ENCODE measurements around the gene ARRDC5. TPM values are rescaled to one million over a fixed set of nuclear protein-coding genes. Genes with fewer than 3 reads are reported as not detected.
"Not testable (repeated sequence)": the region's sequence is repeated elsewhere in the genome, so short reads cannot be mapped to it uniquely, and the experiment has no call there.

The ARRDC5 gene
- polyA plus RNA-seq, 3 donors, result 0.46 to 3.9 (median 1.0) TPM

DNA sequence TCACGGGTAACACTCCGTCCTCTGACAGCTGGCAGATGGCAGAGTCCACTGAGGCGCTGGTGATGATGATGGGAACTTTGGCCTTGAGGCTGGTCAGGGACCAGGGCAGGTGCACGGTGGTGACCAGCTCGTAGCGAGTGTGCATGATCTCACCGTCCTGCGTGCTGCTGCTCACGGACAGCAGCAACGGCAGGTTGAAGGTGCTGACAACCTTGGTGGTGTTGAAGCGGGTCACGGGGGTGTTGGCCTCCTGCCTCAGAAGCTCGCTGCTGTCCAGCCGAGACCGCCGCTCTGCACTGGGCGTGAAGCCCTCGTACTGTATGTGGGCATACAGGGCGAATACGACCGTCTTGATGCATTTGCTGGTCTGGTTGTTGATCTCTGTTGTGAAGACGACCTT is 11.6 kb downstream of the ARRDC5 start:
- Mint-ChIP-seq H3K4me1 (peaks cover 24% of the 10 kb centered on the region), H3K4me3 (no peak overlapping the region), H3K27me3 (ENCODE audit: low read depth in 3 of 3) (peaks cover 0 to 9% (median 2%) of the 10 kb centered on the region in 3 donors), H3K27ac (no peak overlapping the region), H3K9me3 (peaks cover 0 to 3% (median 0%) of the 10 kb centered on the region in 7 donors), H3K36me3 (peaks cover 14% of the 10 kb centered on the region in 2 donors)
- no peak for DNase-seq
- H3K79me2 ChIP-seq (ENCODE audit: insufficient read depth, low read length), result no peaks in the 10 kb centered on the region
- intact Hi-C loops (cut with micrococcal nuclease), result no loop called here
- H3K4me2 ChIP-seq (replicated peaks; ENCODE audit: extremely low read depth, low read length, poor library complexity, severe bottlenecking), result no peak overlapping the region
- H3K4me3 ChIP-seq (replicated peaks in 1 of 3; ENCODE audit: low read depth in 2 of 3, low read length in 3 of 3), result no peak overlapping the region
- no peak overlapping the region for H3K27ac ChIP-seq (ENCODE audit: low read depth in 1 of 2, low read length in 2 of 2)
- no peak overlapping the region for H2AFZ ChIP-seq (ENCODE audit: insufficient read depth, low read depth, low read length, poor library complexity, severe bottlenecking)
- WGBS (ENCODE audit: insufficient coverage), result 96% methylated on average over 22 of the region's 22 CpGs
- peaks cover 4% of the 10 kb centered on the region for H4K20me1 ChIP-seq (ENCODE audit: insufficient read depth, low read length)
- TF ChIP-seq CTCF (IDR thresholded peaks at IDR 0.05), result no peak
- peaks cover 15 to 17% of the 10 kb centered on the region in 2 donors for H3K4me1 ChIP-seq (ENCODE audit: control insufficient read depth in 1 of 2, insufficient read depth in 2 of 2, low read length in 2 of 2)
- no peaks in the 10 kb centered on the region for H3K9me3 ChIP-seq (replicated peaks in 1 of 2; ENCODE audit: control insufficient read depth in 1 of 2, insufficient read depth in 1 of 2, low read length in 2 of 2)
- H3K27me3 ChIP-seq (ENCODE audit: control insufficient read depth in 2 of 2, insufficient read depth in 2 of 2, low read length in 2 of 2), result no peaks in the 10 kb centered on the region
- no peak overlapping the region for H3K9ac ChIP-seq (ENCODE audit: insufficient read depth, low read length, poor library complexity, severe bottlenecking)
- peaks cover 0 to 11% of the 10 kb centered on the region in 2 donors for H3K36me3 ChIP-seq (replicated peaks in 1 of 2; ENCODE audit: control insufficient read depth in 1 of 2, insufficient read depth in 2 of 2, low read length in 2 of 2)

- no peaks in the 10 kb centered on the region for H3K9me3 ChIP-seq (replicated peaks in 1 of 2; ENCODE audit: control insufficient read depth in 1 of 2, insufficient read depth in 1 of 2, low read length in 2 of 2)
- Mint-ChIP-seq H3K9me3 (peaks cover 0 to 3% (median 0%) of the 10 kb centered on the region in 7 donors), H3K36me3 (peaks cover 14% of the 10 kb centered on the region in 2 donors), H3K4me3 (no peak overlapping the region), H3K27ac (peak overlapping the region in 1 of 7 donors; percentile 62), H3K4me1 (peaks cover 6% of the 10 kb centered on the region), H3K27me3 (ENCODE audit: low read depth in 3 of 3) (peaks cover 0 to 9% (median 0%) of the 10 kb centered on the region in 3 donors)
- H2AFZ ChIP-seq (ENCODE audit: insufficient read depth, low read depth, low read length, poor library complexity, severe bottlenecking), result no peak overlapping the region
- peaks cover 0 to 11% of the 10 kb centered on the region in 2 donors for H3K36me3 ChIP-seq (replicated peaks in 1 of 2; ENCODE audit: control insufficient read depth in 1 of 2, insufficient read depth in 2 of 2, low read length in 2 of 2)
- H3K4me3 ChIP-seq (replicated peaks in 1 of 3; ENCODE audit: low read depth in 2 of 3, low read length in 3 of 3), result no peak overlapping the region
- H3K27ac ChIP-seq (ENCODE audit: low read depth in 1 of 2, low read length in 2 of 2), result no peak overlapping the region
- H3K4me1 ChIP-seq (ENCODE audit: control insufficient read depth in 1 of 2, insufficient read depth in 2 of 2, low read length in 2 of 2), result no peaks in the 10 kb centered on the region
- no peaks in the 10 kb centered on the region for H3K27me3 ChIP-seq (ENCODE audit: control insufficient read depth in 2 of 2, insufficient read depth in 2 of 2, low read length in 2 of 2)
- no peak for TF ChIP-seq CTCF (IDR thresholded peaks at IDR 0.05)
- intact Hi-C loops (cut with micrococcal nuclease), result no loop called here
- H3K79me2 ChIP-seq (ENCODE audit: insufficient read depth, low read length), result no peaks in the 10 kb centered on the region
- H4K20me1 ChIP-seq (ENCODE audit: insufficient read depth, low read length), result no peaks in the 10 kb centered on the region
- H3K4me2 ChIP-seq (replicated peaks; ENCODE audit: extremely low read depth, low read length, poor library complexity, severe bottlenecking), result no peak overlapping the region
- DNase-seq, result no peak
- no peak overlapping the region for H3K9ac ChIP-seq (ENCODE audit: insufficient read depth, low read length, poor library complexity, severe bottlenecking)
- 100% methylated on average over 3 of the region's 14 CpGs for WGBS (ENCODE audit: insufficient coverage)
Measured at GRCh38 chr19:4889034-4889815, 13.5 kb downstream of the ARRDC5 start.

- H3K4me3 ChIP-seq (replicated peaks in 1 of 3; ENCODE audit: low read depth in 2 of 3, low read length in 3 of 3); H2AFZ ChIP-seq (ENCODE audit: insufficient read depth, low read depth, low read length, poor library complexity, severe bottlenecking); intact Hi-C loops (cut with micrococcal nuclease); H3K27me3 Mint-ChIP-seq (ENCODE audit: low read depth in 3 of 3); H3K9me3 Mint-ChIP-seq; H3K79me2 ChIP-seq (ENCODE audit: insufficient read depth, low read length); H3K9ac ChIP-seq (ENCODE audit: insufficient read depth, low read length, poor library complexity, severe bottlenecking); H3K27me3 ChIP-seq (ENCODE audit: control insufficient read depth in 2 of 2, insufficient read depth in 2 of 2, low read length in 2 of 2); H3K4me3 Mint-ChIP-seq; H3K9me3 ChIP-seq (replicated peaks in 1 of 2; ENCODE audit: control insufficient read depth in 1 of 2, insufficient read depth in 1 of 2, low read length in 2 of 2); H3K4me1 ChIP-seq (ENCODE audit: control insufficient read depth in 1 of 2, insufficient read depth in 2 of 2, low read length in 2 of 2); H3K4me1 Mint-ChIP-seq; H3K27ac Mint-ChIP-seq; H4K20me1 ChIP-seq (ENCODE audit: insufficient read depth, low read length); H3K4me2 ChIP-seq (replicated peaks; ENCODE audit: extremely low read depth, low read length, poor library complexity, severe bottlenecking); H3K27ac ChIP-seq (ENCODE audit: low read depth in 1 of 2, low read length in 2 of 2); DNase-seq: not testable (repeated sequence)
- WGBS (ENCODE audit: insufficient coverage), result no CpG with 5 or more reads among the region's 6 CpGs
- peaks cover 14% of the 10 kb centered on the region in 2 donors for H3K36me3 Mint-ChIP-seq
- peaks cover 0 to 11% of the 10 kb centered on the region in 2 donors for H3K36me3 ChIP-seq (replicated peaks in 1 of 2; ENCODE audit: control insufficient read depth in 1 of 2, insufficient read depth in 2 of 2, low read length in 2 of 2)
Measured at GRCh38 chr19:4887803-4888202, 14.9 kb downstream of the ARRDC5 start.
